GM20000 (cell line): Measurements from ENCODE around the gene BEX4.
"Not testable (repeated sequence)": the region's sequence is repeated elsewhere in the genome, so short reads cannot be mapped to it uniquely, and the experiment has no call there.

Experiments used
- DNase-seq: peaks from one replicate; pipeline ENCODE4 v3.0.0; 2012; ENCODE audit warnings: low spot score
- CTCF ChIP-seq: IDR thresholded peaks from 2 replicates; pipeline ENCODE4 v1.5.1; 2012; ENCODE audit warnings: mild to moderate bottlenecking, control low read depth; ENCODE audit errors: extremely low read depth, missing control alignments

Gene BEX4

DNA sequence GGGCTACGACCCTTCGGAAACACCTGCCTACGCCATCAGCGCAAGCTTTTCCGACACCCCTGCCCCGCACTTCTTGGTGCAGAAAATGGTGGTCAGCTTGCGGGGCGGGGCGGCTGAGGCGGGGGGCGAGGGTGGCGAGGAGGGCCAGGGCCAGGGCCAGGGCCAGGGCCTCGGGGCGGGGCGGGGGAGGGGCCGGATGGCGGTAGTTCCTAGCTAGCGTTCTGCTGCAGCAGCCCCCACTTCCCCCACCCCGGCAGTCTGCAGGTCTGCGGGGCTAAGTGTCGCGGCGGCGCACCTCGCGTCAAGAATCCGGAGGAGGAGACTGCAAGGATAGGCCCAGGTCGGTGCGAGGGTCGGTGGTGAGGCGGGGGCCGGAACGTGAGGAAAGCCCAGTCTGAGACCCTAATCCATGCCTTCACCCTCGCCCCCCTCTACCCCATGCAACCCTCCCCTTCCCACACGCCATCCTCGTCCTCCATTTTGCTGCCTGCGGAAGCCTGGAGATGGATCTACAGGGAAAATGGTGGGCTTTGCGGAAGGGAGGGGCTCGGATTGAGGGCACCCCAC lies 600 bp downstream of the BEX4 start:
- no peak for TF ChIP-seq CTCF
- DNase-seq, result peak; percentile 17

- DNase-seq, result no peak
- no peak for TF ChIP-seq CTCF
These were observed 5.8 kb downstream of the BEX4 start for GRCh38 chrX:103220511-103221323.

DNA sequence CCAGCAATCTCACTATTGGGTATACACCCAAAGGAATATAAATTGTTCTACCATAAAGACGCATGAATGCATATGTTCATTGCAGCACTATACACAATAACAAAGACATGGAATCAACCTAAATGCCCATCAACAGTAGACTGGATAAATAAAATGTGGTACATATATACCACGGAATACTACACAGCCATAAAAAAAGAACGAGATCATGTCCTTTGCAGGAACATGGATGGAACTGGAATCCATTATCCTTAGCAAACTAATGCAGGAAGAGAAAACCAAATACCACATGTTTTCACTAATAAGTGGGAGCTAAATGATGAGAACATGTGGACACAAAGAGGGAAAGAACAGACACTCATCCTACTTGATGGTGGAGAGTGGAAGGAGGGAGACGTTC lies 11.0 kb downstream of the BEX4 start:
- DNase-seq, result not testable (repeated sequence)

DNA sequence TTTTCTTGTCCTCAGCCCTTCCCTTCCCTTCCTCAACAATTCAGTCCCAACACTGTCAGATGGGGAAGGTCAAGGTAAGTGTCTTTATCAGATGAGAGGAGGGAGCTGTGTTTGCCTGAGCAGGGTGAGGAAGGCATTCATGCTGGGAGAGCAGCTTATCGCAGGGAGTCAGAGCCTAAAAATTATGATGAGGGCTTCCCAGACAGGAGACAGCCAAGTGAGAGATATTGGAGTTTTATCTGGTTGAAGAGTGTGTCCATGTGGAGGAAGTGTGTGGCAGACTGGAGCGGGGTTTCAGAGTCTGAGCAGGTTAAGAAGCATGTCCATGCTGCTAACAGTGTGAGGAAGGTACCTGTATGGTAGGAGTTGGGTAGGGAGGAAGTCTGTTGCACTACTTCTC lies 18.4 kb downstream of the BEX4 start:
- DNase-seq, result no peak
- no peak for TF ChIP-seq CTCF

DNA sequence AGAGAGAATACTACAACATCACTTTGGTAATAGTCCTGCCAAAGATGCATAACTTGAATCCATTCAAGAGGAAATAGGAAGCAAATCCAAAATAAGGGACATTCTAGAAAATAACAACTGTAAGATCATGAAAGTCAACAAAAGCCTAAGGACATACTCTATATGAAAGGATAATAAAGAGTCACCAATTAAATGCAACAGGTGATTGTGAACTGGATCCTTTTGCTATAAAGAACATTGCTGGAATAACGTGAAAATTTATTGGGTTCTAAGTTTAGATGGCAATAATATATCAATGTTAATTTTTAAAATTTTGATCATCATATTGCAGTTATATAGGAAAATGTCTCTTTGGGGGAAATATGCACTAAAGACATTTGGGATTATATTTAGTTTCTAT lies 20.0 kb downstream of the BEX4 start:
- DNase-seq, result no peak
- no peak for TF ChIP-seq CTCF

- DNase-seq, result not testable (repeated sequence)
These were observed 20.7 kb downstream of the BEX4 start for GRCh38 chrX:103235608-103236007.

GRCh38 chrX:103236296-103236695 lies 21.4 kb downstream of the BEX4 start:
- no peak for DNase-seq

GRCh38 chrX:103240155-103240554 lies 25.2 kb downstream of the BEX4 start:
- no peak for TF ChIP-seq CTCF
- no peak for DNase-seq

More at GRCh38 chrX:103236296-103236695, 21.4 kb downstream of the BEX4 start:
- no peak for TF ChIP-seq CTCF
